Cardiac muscle cell (in vitro differentiated cells and primary cell): ENCODE data around the gene ACSL1. TPM values are rescaled to one million over a fixed set of nuclear protein-coding genes. Genes with fewer than 3 reads are reported as not detected.

Source experiments
- DNase-seq, 2 donors: peaks; one replicate each; pipeline versions ENCODE4 v3.0.0 to v3.0.0-alpha.2; 2010 to 2017; ENCODE audit warnings: low read depth in 1 of 2, low spot score in 1 of 2
- H3K27ac ChIP-seq: fragments of 200-600 bp; sonication (generic); 2 replicates; pipeline ENCODE4 v1.5.1; 2016
- H3K27me3 ChIP-seq: fragments of 200-600 bp; sonication (generic); 2 replicates; pipeline ENCODE4 v1.6.0; 2016; ENCODE audit warnings: control low read depth
- H3K36me3 ChIP-seq: fragments of 200-600 bp; sonication (generic); 2 replicates; pipeline ENCODE4 v1.5.1; 2016; ENCODE audit warnings: control low read depth
- H3K4me1 ChIP-seq: fragments of 200-600 bp; sonication (generic); 2 replicates; pipeline ENCODE4 v1.8.1; 2017; ENCODE audit warnings: low read depth, mild to moderate bottlenecking, mixed run types
- H3K4me3 ChIP-seq: fragments of 200-600 bp; sonication (generic); 2 replicates; pipeline ENCODE4 v1.5.1; 2016; ENCODE audit warnings: mild to moderate bottlenecking
- H3K9me3 ChIP-seq: fragments of 200-600 bp; sonication (generic); 2 replicates; pipeline ENCODE4 v1.5.1; 2017; ENCODE audit warnings: low read depth, mild to moderate bottlenecking, control low read depth
- polyA plus RNA-seq: library from polyadenylated mRNA; unstranded; fragments of >200 nt; fragmentation: Nextera tagmentation; extraction: Ambion mirVana; gene quantifications from 2 replicates; pipeline ENCODE4 v1.2.1, GENCODE V29; 2016
- total RNA-seq: library from RNA; depleted of rRNA; stranded (reverse); fragments of >200 nt; gene quantifications from 2 replicates; pipeline ENCODE4 v1.2.3, GENCODE V29; 2016
- TF ChIP-seq, protein P1 (sequence below): IDR thresholded peaks from 2 replicates; pipeline ENCODE4 v1.5.1; 2012; ENCODE audit warnings: low read depth, mild to moderate bottlenecking, low read length

The ACSL1 gene
- total and polyA plus RNA-seq, 2 experiments from 2014 or later, result 66.4 to 76.6 TPM

- DNase-seq, result no peak
- TF ChIP-seq, protein P1, sequence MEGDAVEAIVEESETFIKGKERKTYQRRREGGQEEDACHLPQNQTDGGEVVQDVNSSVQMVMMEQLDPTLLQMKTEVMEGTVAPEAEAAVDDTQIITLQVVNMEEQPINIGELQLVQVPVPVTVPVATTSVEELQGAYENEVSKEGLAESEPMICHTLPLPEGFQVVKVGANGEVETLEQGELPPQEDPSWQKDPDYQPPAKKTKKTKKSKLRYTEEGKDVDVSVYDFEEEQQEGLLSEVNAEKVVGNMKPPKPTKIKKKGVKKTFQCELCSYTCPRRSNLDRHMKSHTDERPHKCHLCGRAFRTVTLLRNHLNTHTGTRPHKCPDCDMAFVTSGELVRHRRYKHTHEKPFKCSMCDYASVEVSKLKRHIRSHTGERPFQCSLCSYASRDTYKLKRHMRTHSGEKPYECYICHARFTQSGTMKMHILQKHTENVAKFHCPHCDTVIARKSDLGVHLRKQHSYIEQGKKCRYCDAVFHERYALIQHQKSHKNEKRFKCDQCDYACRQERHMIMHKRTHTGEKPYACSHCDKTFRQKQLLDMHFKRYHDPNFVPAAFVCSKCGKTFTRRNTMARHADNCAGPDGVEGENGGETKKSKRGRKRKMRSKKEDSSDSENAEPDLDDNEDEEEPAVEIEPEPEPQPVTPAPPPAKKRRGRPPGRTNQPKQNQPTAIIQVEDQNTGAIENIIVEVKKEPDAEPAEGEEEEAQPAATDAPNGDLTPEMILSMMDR, result no peak
- no peak overlapping the region for H3K4me3 ChIP-seq
- no peaks in the 10 kb centered on the region for H3K9me3 ChIP-seq
- peaks cover 20% of the 10 kb centered on the region for H3K36me3 ChIP-seq
- no peak overlapping the region for H3K27ac ChIP-seq
- peaks cover 15% of the 10 kb centered on the region for H3K4me1 ChIP-seq
- H3K27me3 ChIP-seq, result no peaks in the 10 kb centered on the region
Observed at GRCh38 chr4:184752496-184753275, 73.1 kb downstream of the ACSL1 start.

DNA sequence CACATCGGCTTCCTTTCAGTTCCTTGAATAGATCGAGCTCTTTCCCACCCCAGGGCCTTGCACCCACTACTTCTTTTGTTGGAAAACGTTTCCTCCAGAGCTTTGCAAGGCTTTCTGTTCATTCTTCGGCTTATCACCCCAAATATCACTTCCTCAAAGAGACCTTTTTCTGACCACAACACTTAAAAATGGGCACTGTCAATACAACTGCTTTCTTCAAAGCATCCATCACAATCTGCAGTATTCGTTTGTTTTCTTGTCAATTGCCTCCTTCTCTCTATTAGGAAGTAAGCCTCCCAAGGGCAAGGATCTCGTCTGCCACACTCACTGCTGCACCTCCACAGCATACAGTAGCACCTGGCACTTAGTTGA lies 74.2 kb downstream of the ACSL1 start:
- H3K4me1 ChIP-seq, result peaks cover 22% of the 10 kb centered on the region
- H3K9me3 ChIP-seq, result no peaks in the 10 kb centered on the region
- H3K4me3 ChIP-seq, result no peak overlapping the region
- H3K27ac ChIP-seq, result peak overlapping the region; percentile 80
- TF ChIP-seq, protein P1, result no peak
- DNase-seq, result no peak
- no peaks in the 10 kb centered on the region for H3K27me3 ChIP-seq
- peaks cover 12% of the 10 kb centered on the region for H3K36me3 ChIP-seq

- H3K4me3 ChIP-seq, result no peak overlapping the region
- peaks cover 9% of the 10 kb centered on the region for H3K36me3 ChIP-seq
- TF ChIP-seq, protein P1, result no peak
- no peaks in the 10 kb centered on the region for H3K9me3 ChIP-seq
- no peaks in the 10 kb centered on the region for H3K27me3 ChIP-seq
- peaks cover 27% of the 10 kb centered on the region for H3K4me1 ChIP-seq
- peak; percentile 75 to 83 for DNase-seq
- H3K27ac ChIP-seq, result peak overlapping the region; percentile 80
Observed at GRCh38 chr4:184750926-184751584, 74.7 kb downstream of the ACSL1 start.

DNA sequence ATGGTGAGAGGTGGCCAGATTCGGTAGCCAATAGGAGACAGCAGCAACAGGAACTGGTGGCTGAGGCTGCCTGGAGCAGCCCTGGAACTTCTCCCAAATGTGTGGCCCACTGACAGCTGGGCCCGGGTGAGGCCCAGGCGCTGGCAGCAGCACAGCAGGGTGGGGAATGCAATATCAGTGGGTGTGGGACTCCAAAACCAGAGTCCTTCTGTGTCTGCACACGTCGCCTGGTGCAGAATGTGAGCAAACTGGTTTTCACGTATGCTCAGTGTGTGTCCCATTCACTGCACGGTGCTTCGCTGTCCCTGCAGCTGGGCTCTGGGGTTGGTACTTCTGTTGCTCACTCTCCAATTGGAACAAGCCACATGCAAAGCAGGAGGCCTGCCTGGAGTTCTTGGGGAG lies 77.5 kb downstream of the ACSL1 start:
- DNase-seq, result no peak
- Histone ChIP-seq H3K4me3 (no peak overlapping the region), H3K9me3 (no peaks in the 10 kb centered on the region), H3K27ac (no peak overlapping the region), H3K4me1 (peaks cover 29% of the 10 kb centered on the region), H3K36me3 (no peaks in the 10 kb centered on the region), H3K27me3 (no peaks in the 10 kb centered on the region)
- TF ChIP-seq, protein P1, result no peak

DNA sequence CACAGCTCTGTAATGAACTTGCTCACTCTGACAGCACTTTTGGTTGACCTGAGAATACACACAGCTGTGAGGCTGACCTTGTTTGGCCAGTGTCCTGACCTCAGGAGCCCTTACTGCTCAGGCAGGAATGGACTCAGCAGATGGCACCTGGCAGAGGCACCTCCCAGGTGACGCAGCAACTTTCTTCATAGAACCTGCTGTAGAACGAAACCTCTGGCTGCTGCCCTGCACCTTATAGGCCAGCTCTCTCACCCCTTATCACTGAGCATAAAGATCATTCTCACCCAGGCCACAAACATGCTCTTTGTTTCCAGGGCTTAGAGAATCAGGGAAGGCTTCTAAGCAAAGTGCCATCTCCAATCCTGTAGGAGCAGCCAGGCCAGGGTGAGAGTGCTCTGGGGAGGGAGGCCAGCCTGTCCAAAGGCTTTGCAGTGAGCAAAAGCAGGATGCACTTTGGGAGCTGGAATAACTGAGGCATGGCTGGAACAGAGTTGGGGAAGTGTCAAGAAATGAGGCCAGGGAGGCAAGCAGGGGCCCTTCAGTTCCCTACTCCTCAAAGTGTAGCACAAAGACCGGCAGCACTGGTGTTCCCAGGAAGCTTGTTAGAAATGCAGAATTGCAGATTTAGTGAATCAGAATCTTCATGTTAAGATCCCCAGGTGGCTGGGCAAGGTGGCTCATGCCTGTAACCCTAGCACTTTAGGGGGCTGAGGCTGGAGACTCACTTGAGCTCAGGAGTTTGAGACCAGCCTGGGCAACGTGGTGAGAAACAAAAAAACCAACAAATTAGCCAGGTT lies 78.5 kb downstream of the ACSL1 start:
- TF ChIP-seq, protein P1, result no peak
- Histone ChIP-seq H3K36me3 (no peaks in the 10 kb centered on the region), H3K27ac (peak overlapping the region; percentile 32)

More for the DNA sequence above, 78.5 kb downstream of the ACSL1 start:
- Histone ChIP-seq H3K4me1 (peaks cover 29% of the 10 kb centered on the region), H3K27me3 (no peaks in the 10 kb centered on the region), H3K9me3 (no peaks in the 10 kb centered on the region), H3K4me3 (no peak overlapping the region)
- no peak for DNase-seq
